Measurements from ENCODE around the gene RPTOR.

RPTOR gene

DNA sequence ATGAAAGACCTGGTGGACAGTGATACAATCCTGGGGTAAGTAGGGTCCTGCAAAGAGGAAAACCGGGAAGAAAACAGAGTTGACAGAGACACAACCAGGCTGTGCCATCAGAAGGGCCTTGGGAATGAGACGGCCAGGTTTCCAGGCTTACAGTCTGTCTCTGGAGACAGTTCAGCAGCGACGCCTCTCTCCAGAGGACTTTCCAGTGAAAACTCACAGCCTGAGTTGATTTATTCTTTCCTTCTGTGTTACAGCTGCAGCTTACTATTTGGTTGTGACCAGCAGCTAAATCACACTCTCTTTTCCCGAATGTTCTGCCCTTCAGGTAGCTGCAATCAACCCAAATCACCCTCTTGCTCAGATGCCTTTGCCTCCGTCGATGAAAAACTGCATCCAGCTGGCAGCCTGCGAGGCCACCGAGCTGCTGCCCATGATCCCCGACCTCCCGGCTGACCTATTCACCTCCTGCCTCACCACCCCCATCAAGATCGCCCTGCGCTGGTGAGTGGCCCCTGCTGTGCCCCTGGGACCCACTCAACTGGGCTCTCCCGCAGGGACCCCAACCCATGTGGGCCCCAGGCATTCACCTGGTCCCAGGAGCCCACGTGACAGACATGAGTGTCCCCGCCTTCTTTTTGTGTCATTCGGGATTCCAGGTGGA lies 209.2 kb downstream of the RPTOR start:
- Histone ChIP-seq H3K27me3 (ENCODE audit: control insufficient read depth in 5 of 5, insufficient read depth in 4 of 5, low read length in 5 of 5) (no peaks in the 10 kb centered on the region), H3K9me3 (ENCODE audit: control insufficient read depth in 5 of 5, low read length in 5 of 5) (no peaks in the 10 kb centered on the region), H3K36me3 (ENCODE audit: control insufficient read depth in 5 of 5, insufficient read depth in 5 of 5, low read length in 5 of 5) (peaks cover 0 to 29% (median 14%) of the 10 kb centered on the region in 5 donors), H3K9ac (ENCODE audit: low read length in 5 of 5) (no peak overlapping the region), H3K4me3 (ENCODE audit: low read depth in 1 of 5, low read length in 5 of 5) (no peak overlapping the region), H3K4me1 (ENCODE audit: control insufficient read depth in 5 of 5, insufficient read depth in 5 of 5, low read length in 5 of 5) (peaks cover 3 to 22% (median 16%) of the 10 kb centered on the region in 5 donors), H3K27ac (ENCODE audit: low read depth, low read length) (no peak overlapping the region)

DNA sequence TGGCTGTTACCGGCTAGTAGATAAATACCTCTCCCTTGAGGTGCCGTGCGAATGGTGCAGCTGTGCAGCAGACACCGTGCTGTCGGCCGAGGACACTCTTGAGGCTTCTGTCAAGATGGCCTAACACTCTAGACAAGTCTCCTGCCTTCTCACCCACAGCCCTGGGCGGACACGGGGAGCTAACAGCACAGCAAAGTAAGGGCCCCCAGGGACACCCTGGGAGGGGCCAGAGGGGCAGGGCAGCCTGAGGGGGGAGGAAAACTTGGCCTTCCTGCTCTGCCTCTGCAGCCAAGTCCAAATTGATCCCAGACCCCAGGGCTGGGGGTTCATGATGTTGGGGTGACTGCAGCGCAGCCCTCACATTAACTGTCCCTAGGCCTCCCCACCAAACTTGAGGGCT lies 210.2 kb downstream of the RPTOR start:
- no peaks in the 10 kb centered on the region for H3K9me3 ChIP-seq (ENCODE audit: control insufficient read depth in 5 of 5, low read length in 5 of 5)
- H3K27me3 ChIP-seq (ENCODE audit: control insufficient read depth in 5 of 5, insufficient read depth in 4 of 5, low read length in 5 of 5), result no peaks in the 10 kb centered on the region
- H3K36me3 ChIP-seq (ENCODE audit: control insufficient read depth in 5 of 5, insufficient read depth in 5 of 5, low read length in 5 of 5), result peaks cover 0 to 29% (median 14%) of the 10 kb centered on the region in 5 donors
- no peak overlapping the region for H3K9ac ChIP-seq (ENCODE audit: low read length in 5 of 5)
- H3K27ac ChIP-seq (ENCODE audit: low read depth, low read length), result no peak overlapping the region
- H3K4me1 ChIP-seq (ENCODE audit: control insufficient read depth in 5 of 5, insufficient read depth in 5 of 5, low read length in 5 of 5), result peaks cover 3 to 24% (median 19%) of the 10 kb centered on the region in 5 donors
- no peak overlapping the region for H3K4me3 ChIP-seq (ENCODE audit: low read depth in 1 of 5, low read length in 5 of 5)

DNA sequence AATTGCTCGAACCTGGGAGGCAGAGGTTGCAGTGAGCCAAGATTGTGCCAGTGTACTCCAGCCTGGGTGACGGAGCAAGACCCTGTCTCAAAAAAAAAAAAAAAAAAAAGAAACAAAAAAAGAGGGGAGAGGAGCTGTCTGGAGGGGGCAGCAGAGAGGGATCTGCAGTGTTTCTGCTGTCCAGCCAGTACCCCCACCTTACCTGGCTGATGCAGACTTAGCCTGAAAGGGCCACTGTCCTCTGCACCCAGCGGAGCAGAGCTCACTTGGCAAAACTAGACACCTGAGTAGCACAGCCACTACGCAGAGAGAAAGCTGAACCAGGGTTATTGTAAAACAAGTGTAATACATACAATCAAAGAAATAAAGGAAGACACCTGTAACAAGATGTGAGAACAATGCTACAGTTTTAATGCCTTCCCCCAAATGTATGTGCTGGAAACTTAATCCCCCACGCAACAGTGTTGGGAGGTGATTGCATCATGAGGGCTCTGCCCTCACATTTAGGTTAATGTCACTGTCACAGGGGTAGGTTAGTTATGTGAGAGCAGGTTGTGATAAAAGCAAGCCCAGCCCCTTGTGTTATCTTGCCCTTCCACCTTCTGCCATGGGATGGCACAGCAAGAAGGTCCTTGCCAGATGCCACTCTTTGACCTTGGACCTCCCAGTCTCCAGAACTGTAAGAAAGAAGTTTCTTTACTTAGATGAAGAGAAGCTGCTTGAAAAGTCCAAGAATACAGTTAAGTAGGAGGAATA lies 211.2 kb downstream of the RPTOR start:
- H3K4me1 ChIP-seq (ENCODE audit: control insufficient read depth in 5 of 5, insufficient read depth in 5 of 5, low read length in 5 of 5), result peaks cover 3 to 20% (median 12%) of the 10 kb centered on the region in 5 donors
- no peak overlapping the region for H3K9ac ChIP-seq (ENCODE audit: low read length in 5 of 5)
- H3K9me3 ChIP-seq (ENCODE audit: control insufficient read depth in 5 of 5, low read length in 5 of 5), result no peaks in the 10 kb centered on the region
- no peaks in the 10 kb centered on the region for H3K27me3 ChIP-seq (ENCODE audit: control insufficient read depth in 5 of 5, insufficient read depth in 4 of 5, low read length in 5 of 5)
- no peak overlapping the region for H3K4me3 ChIP-seq (ENCODE audit: low read depth in 1 of 5, low read length in 5 of 5)
- peaks cover 0 to 29% (median 14%) of the 10 kb centered on the region in 5 donors for H3K36me3 ChIP-seq (ENCODE audit: control insufficient read depth in 5 of 5, insufficient read depth in 5 of 5, low read length in 5 of 5)
- H3K27ac ChIP-seq (ENCODE audit: low read depth, low read length), result no peak overlapping the region

DNA sequence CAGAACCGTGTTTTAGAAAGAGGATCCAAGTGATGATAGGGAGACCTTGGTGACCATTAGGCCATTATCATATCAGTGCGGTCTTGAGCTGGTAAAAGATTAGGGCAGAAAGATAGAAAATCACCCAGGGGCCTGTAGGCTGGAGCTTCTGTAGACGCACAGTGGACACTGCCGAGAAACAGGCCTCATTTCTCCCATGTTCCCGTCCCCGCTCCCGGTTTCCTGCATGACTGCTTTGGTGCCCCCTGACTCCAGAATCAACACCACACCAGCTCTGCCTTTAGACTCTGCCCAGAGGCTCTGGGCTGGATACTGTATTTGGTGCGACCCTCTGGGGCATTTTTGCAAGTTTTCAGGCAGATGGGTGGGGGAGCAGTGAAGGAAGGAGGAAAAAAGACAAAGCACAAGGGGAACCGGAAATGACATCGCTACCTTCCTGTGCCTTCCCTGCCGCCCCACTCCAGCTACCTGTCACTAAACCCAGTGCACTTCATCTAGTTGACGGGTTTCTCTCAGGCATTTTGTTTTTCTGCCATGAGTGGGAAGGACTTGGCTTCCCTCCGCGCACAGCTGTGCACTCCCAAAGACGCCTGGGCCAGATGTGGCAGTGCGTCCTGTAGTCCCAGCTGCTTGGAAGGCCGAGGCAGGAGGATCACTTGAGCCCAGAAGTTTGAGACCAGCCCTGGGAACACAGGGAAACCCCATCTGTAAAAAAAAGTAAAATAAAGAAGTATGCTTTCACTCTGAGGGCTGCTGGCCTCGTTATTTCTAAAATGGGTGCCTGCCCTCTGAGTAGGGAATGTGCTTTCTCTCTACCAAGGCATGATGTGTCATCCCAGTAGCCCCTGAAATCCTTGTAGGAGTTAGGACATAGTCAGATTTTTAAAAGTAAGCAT lies 214.1 kb downstream of the RPTOR start:
- peaks cover 0 to 28% (median 14%) of the 10 kb centered on the region in 5 donors for H3K36me3 ChIP-seq (ENCODE audit: control insufficient read depth in 5 of 5, insufficient read depth in 5 of 5, low read length in 5 of 5)
- peak overlapping the region; percentile 44 for H3K27ac ChIP-seq (ENCODE audit: low read depth, low read length)

DNA sequence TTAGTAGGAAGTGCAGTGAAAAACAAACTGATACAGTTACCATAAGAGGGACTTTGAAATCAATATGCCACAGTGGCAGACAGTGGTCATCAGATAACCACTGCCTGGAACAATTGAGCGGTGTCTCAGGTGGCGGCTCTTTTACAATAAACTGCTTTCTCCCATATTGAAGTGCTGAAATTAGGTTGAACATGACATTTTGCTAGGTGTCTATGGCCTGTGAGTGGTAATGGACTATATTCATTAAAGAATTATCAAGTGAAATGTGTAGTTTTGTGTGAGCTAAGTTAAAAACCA lies 214.7 kb downstream of the RPTOR start:
- Histone ChIP-seq H3K27ac (ENCODE audit: low read depth, low read length) (no peak overlapping the region), H3K36me3 (ENCODE audit: control insufficient read depth in 5 of 5, insufficient read depth in 5 of 5, low read length in 5 of 5) (peaks cover 0 to 22% (median 11%) of the 10 kb centered on the region in 5 donors), H3K27me3 (ENCODE audit: control insufficient read depth in 5 of 5, insufficient read depth in 4 of 5, low read length in 5 of 5) (no peaks in the 10 kb centered on the region), H3K9me3 (ENCODE audit: control insufficient read depth in 5 of 5, low read length in 5 of 5) (no peaks in the 10 kb centered on the region), H3K9ac (ENCODE audit: low read length in 5 of 5) (no peak overlapping the region), H3K4me1 (ENCODE audit: control insufficient read depth in 5 of 5, insufficient read depth in 5 of 5, low read length in 5 of 5) (peaks cover 3 to 9% (median 6%) of the 10 kb centered on the region in 5 donors), H3K4me3 (ENCODE audit: low read depth in 1 of 5, low read length in 5 of 5) (no peak overlapping the region)

More for the DNA sequence above, 214.1 kb downstream of the RPTOR start:
- Histone ChIP-seq H3K27me3 (ENCODE audit: control insufficient read depth in 5 of 5, insufficient read depth in 4 of 5, low read length in 5 of 5) (no peaks in the 10 kb centered on the region), H3K4me3 (ENCODE audit: low read depth in 1 of 5, low read length in 5 of 5) (no peak overlapping the region), H3K9me3 (ENCODE audit: control insufficient read depth in 5 of 5, low read length in 5 of 5) (no peaks in the 10 kb centered on the region), H3K4me1 (ENCODE audit: control insufficient read depth in 5 of 5, insufficient read depth in 5 of 5, low read length in 5 of 5) (peaks cover 3 to 9% (median 6%) of the 10 kb centered on the region in 5 donors), H3K9ac (ENCODE audit: low read length in 5 of 5) (no peak overlapping the region)

DNA sequence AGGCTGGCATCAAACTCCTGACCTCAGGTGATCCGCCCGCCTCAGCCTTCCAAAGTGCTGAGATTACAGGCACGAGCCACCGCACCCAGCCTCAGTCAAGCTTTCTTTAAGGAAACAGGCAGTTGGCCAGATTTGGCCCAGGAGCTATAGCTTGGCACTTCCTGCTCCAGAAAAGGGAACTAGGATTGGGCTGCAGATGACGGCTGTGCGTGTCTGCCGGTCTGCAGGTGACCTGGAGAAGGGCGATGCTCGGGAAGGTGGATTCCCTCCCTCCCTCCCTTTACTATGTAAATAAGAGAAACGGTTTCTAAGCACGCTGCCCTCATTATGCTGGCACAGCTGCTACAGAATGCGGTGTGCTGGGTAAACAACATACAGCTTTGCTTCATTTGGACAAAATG lies 215.9 kb downstream of the RPTOR start:
- Histone ChIP-seq H3K4me1 (ENCODE audit: control insufficient read depth in 5 of 5, insufficient read depth in 5 of 5, low read length in 5 of 5) (peaks cover 3 to 10% (median 6%) of the 10 kb centered on the region in 5 donors), H3K9ac (ENCODE audit: low read length in 5 of 5) (no peak overlapping the region), H3K27ac (ENCODE audit: low read depth, low read length) (no peak overlapping the region), H3K9me3 (ENCODE audit: control insufficient read depth in 5 of 5, low read length in 5 of 5) (no peaks in the 10 kb centered on the region), H3K4me3 (ENCODE audit: low read depth in 1 of 5, low read length in 5 of 5) (no peak overlapping the region), H3K27me3 (ENCODE audit: control insufficient read depth in 5 of 5, insufficient read depth in 4 of 5, low read length in 5 of 5) (no peaks in the 10 kb centered on the region), H3K36me3 (ENCODE audit: control insufficient read depth in 5 of 5, insufficient read depth in 5 of 5, low read length in 5 of 5) (peaks cover 0 to 11% (median 8%) of the 10 kb centered on the region in 5 donors)

DNA sequence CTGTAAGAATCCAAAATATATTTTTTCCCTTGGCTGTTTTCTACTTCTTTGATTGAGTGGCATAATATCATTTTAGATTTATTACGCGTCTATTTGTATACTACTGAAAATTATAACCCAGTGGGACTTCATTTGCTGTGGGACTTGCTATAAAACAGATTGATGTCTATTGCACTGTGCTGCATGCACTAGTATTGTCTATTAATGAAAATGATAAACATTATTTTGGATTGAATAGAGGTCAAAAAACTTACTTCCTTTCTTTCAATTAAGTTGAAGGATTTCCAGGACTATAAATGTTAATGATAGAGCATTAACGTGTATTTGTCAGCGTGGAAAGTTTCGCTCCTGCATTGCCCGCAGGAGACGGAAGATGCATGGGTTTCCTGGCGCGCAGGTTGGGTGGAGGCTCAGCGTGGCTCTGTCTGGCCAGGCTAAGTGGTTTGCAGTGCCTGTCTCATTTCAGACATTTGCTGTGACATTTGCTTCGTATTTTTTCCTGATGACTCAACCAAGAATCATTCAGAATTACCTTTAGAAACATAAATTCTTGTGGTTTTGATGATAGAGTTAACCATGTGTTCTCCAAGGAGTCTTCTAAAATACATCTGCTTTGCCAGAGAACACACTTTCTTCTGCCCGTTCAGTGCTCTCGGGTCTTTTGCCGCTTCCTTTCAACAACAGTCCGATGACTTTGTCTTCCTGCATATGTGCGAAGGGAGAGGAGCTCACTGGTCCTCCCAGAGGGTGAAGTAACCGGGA lies 216.7 kb downstream of the RPTOR start:
- Histone ChIP-seq H3K4me3 (ENCODE audit: low read depth in 1 of 5, low read length in 5 of 5) (no peak overlapping the region), H3K9me3 (ENCODE audit: control insufficient read depth in 5 of 5, low read length in 5 of 5) (no peaks in the 10 kb centered on the region), H3K4me1 (ENCODE audit: control insufficient read depth in 5 of 5, insufficient read depth in 5 of 5, low read length in 5 of 5) (peaks cover 3 to 12% (median 6%) of the 10 kb centered on the region in 5 donors), H3K9ac (ENCODE audit: low read length in 5 of 5) (no peak overlapping the region), H3K27ac (ENCODE audit: low read depth, low read length) (no peak overlapping the region), H3K27me3 (ENCODE audit: control insufficient read depth in 5 of 5, insufficient read depth in 4 of 5, low read length in 5 of 5) (no peaks in the 10 kb centered on the region), H3K36me3 (ENCODE audit: control insufficient read depth in 5 of 5, insufficient read depth in 5 of 5, low read length in 5 of 5) (peaks cover 0 to 8% (median 2%) of the 10 kb centered on the region in 5 donors)

DNA sequence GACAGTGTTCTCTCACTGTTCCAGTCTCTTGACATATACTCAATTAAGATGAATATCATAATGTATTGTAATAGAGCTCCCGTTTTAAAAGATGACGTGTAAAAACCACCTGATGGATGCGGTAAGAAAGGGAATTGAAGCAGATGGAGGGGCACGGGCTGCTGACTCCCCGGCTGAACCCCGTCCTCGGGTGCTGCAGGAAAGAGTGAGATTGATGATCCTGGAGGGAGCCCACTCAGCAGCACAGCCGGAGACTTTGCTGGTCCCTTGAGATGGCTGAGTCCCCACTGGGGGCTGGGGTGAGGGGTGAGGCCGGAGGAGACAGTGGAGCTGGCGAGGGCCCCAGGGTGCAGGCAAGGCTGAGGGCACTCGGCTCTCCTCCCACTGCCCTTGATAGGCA lies 217.4 kb downstream of the RPTOR start:
- no peak overlapping the region for H3K4me3 ChIP-seq (ENCODE audit: low read depth in 1 of 5, low read length in 5 of 5)
- H3K36me3 ChIP-seq (ENCODE audit: control insufficient read depth in 5 of 5, insufficient read depth in 5 of 5, low read length in 5 of 5), result peaks cover 0 to 8% (median 0%) of the 10 kb centered on the region in 5 donors
- H3K4me1 ChIP-seq (ENCODE audit: control insufficient read depth in 5 of 5, insufficient read depth in 5 of 5, low read length in 5 of 5), result peaks cover 3 to 12% (median 6%) of the 10 kb centered on the region in 5 donors
- no peaks in the 10 kb centered on the region for H3K9me3 ChIP-seq (ENCODE audit: control insufficient read depth in 5 of 5, low read length in 5 of 5)
- no peak overlapping the region for H3K27ac ChIP-seq (ENCODE audit: low read depth, low read length)
- H3K9ac ChIP-seq (ENCODE audit: low read length in 5 of 5), result no peak overlapping the region
- H3K27me3 ChIP-seq (ENCODE audit: control insufficient read depth in 5 of 5, insufficient read depth in 4 of 5, low read length in 5 of 5), result no peaks in the 10 kb centered on the region

DNA sequence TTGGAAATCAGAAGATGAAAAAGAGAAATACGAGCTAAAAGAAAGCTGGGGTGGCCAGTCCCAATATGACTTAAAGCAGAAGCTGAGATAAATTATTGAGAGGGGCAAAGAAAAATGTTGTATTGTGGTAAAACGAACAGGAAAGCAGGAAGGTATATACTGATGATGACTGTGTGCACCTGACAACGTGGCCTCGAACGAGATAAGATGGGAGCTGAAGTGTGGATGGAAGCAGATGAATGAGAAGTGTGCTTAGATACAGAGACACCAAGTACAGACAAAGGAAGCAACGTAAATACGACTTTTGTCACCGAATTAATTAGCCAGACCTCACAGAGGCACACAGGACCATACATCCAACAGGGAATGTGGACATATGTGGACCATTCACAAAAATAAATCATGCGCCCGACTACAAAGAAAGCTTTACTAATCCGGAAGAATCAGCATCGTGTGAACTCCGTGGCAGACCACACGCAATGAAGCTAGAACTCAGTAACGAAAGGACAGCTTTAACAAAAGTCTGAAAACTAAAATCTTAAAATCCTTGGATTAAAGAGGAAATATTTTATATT lies 218.7 kb downstream of the RPTOR start:
- Histone ChIP-seq H3K27ac (ENCODE audit: low read depth, low read length) (no peak overlapping the region), H3K9ac (ENCODE audit: low read length in 5 of 5) (no peak overlapping the region), H3K36me3 (ENCODE audit: control insufficient read depth in 5 of 5, insufficient read depth in 5 of 5, low read length in 5 of 5) (peaks cover 0 to 4% (median 0%) of the 10 kb centered on the region in 5 donors), H3K9me3 (ENCODE audit: control insufficient read depth in 5 of 5, low read length in 5 of 5) (no peaks in the 10 kb centered on the region), H3K27me3 (ENCODE audit: control insufficient read depth in 5 of 5, insufficient read depth in 4 of 5, low read length in 5 of 5) (no peaks in the 10 kb centered on the region), H3K4me1 (ENCODE audit: control insufficient read depth in 5 of 5, insufficient read depth in 5 of 5, low read length in 5 of 5) (peaks cover 4 to 12% (median 6%) of the 10 kb centered on the region in 5 donors), H3K4me3 (ENCODE audit: low read depth in 1 of 5, low read length in 5 of 5) (no peak overlapping the region)

Data from subcutaneous abdominal adipose tissue (tissue), 5 donors.